G401 (cell line): ENCODE results near the gene STK10. TPM values are rescaled to one million over a fixed set of nuclear protein-coding genes. Genes with fewer than 3 reads are reported as not detected.

Experiments
- DNase-seq: peaks from one replicate; pipeline ENCODE4 v3.0.0-alpha.2; 2015; ENCODE audit warnings: low spot score
- in situ Hi-C: cut with HindIII; loops from 2 replicates; pipeline ENCODE4 v1.10.0; 2016; ENCODE audit warnings: low sequenced_read_pairs, mixed read lengths
- total RNA-seq: library from RNA; depleted of rRNA; stranded (reverse); fragments of >200 nt; shearing (Covaris generic); gene quantifications from 2 replicates; pipeline ENCODE4 v1.2.3, GENCODE V29; 2014

Gene STK10
- total RNA-seq, 1 experiment from 2014 or later: 17.0 TPM

GRCh38 chr5:172147857-172148256, 40.2 kb downstream of the STK10 start:
- in situ Hi-C loops: no loop called here

GRCh38 chr5:172146748-172147092, 41.3 kb downstream of the STK10 start:
- in situ Hi-C loops: no loop called here

More at GRCh38 chr5:172147857-172148256, 40.2 kb downstream of the STK10 start:
- DNase-seq: no peak

DNA sequence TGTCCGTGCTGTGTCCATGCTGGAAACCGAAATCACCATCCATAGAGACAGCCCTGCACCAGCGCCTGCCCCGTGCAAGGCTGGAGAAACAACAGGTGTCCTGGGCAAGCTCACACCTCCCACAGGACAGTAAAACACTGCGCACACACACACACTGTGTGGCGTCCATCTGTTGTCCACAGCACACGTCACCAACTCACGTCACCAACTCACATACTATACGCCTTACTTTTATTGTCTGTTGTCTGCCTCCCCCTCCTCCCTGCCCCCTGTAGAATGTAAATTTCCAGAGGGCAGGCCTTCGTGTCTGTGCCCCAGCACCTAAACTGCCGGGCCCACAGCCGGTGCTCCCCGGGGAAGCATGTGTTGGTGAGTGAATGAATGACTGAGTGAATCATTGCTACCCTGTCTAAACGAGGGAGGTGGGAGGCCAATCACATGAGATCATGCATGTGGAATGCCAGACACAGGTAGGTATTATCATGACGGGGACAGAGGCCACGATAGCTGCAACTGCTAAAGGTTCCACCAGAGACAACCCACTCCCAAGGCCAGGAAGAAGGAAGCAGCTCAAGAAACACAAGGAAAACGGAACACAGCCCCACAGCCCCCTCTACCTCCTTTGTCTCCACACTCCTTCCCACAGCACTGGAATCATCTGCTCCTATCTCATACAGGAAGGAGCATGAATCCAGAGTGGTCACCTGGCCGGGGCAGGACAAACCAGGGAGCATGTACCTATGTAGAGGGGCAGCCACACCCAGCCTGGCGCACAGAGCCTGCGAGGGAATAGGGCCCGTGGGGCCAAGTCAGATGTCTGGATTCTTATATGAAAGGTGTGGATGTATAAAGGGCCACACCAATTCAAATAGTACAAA, 41.9 kb downstream of the STK10 start:
- in situ Hi-C loops: no loop called here
- peak; percentile 88 for DNase-seq

More at GRCh38 chr5:172146748-172147092, 41.3 kb downstream of the STK10 start:
- no peak for DNase-seq

- peak; percentile 74 for DNase-seq
- in situ Hi-C loops: no loop called here
These were observed 42.8 kb downstream of the STK10 start for GRCh38 chr5:172144931-172145869.

DNA sequence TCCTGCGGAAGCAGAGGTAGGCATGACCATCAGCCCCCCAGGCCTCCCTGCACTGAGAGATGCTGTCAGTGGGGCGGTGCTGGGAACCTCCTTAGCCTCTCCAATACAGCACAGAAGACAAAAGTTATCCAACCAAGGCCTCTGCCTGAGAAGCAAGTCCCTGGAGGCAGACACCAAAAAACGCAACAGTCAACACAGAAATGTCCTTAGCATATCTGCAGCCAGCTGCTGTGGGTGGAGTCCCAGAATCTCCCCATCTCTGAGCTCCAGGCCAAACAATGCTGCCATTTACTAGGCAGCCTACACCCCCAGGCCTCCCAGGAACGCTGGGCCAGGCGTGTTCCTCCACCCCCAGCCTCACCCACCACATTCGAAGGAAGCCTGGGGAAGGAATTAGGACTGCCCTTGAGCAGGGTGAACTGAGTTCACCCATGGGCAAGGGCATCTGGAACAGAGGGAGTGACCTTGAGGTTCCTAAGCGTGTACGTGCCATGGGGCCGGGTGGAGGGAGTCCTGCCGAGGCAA, 43.7 kb downstream of the STK10 start:
- in situ Hi-C loops: no loop called here
- no peak for DNase-seq

DNA sequence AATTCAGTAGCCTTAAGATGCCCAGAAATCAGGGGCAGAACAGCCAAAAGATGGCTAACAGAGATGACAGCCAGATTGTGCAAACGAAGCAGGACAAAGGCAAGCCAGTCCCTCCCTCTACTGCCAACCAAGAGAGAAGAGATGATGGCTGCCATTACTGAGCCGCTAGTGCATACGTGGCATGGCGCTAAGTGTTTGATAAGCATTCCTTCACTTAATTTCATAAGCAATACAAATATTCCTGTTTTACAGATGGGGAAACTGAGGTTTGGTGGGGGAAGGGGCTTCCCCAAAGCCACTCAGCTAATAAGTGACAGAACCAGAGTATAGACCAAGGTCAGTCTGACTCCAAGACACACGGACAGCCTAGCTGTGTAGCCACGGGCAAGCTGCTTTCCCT, 44.1 kb downstream of the STK10 start:
- in situ Hi-C loops: no loop called here
- DNase-seq: no peak

DNA sequence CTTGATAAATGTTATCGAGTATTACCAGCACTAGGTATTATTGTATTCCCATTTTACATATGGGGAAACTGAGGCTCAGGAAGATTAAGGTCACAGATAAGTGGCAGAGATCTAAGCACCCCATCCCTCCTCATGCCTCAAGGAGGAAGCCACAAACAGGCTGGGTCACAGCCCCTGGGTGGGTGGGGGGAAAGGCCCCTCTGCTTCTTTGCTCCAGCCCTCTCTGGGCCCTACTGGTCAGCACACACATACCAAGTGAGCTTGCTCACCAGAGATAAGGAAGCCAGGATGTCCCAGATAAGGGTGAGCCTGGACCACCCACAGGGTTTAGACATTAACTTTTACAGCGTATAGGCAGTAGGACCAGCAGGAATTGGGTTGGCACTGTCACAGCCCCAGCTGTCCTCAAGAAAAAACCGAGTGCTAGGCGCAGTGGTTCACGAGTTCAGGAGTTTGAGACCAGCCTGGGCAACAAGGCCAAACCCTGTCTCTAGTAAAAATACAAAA, 45.3 kb downstream of the STK10 start:
- in situ Hi-C loops: no loop called here
- DNase-seq: no peak

DNA sequence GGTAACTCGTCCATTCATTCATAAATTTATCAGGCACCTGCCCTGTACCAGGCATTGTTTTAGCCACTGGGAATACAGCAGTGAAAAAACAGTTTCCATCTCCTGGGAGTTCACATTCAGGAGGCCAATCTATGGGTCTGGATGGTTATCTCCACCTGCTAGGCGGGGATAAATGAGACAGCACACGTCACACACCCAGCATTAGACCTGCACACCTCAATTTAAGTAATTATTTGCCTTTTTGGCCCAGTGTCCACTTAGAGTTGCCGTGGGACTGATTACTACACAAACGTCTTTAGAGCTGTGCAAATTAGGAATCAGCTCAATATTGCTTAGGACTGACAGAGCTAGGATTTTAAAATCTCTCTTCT, 46.1 kb downstream of the STK10 start:
- in situ Hi-C loops: no loop called here
- no peak for DNase-seq

- DNase-seq: no peak
- in situ Hi-C loops: no loop called here
These were observed 47.2 kb downstream of the STK10 start for GRCh38 chr5:172140866-172141265.

DNA sequence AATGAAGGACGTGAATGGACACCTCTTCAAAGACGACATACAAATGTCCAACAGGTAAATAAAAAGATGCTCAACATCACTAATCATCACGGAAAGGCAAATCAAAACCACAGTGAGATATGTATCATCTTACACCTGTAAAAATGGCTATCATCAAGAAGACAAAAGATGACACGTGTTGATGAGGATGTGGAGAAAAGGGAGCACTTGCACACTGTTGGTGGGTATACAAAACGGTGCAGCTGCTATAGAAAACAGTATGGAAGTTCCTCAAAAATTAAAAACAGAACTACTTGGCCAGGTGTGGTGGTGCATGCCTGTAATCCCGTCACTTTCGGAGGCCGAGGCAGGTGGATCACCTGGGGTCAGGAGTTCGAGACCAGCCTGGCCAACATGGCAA, 47.9 kb downstream of the STK10 start:
- in situ Hi-C loops: no loop called here
- no peak for DNase-seq

DNA sequence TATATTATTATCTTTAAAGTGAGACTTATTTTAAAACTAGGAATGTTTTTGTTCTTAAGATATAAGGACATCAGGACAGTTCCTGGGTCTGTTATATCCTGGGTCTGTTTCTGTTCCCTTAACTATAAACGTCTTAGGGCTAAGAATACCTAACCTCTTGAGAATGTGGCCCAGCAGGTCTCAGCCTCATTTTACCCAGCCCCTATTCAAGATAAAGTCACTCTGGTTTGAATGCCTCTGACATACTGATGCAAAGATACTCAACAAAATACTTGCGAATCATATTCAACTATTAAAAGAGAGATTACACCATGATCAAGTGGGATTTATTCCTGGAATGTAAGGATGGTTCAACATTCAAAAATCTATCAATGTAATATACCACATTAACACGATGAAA, 51.0 kb downstream of the STK10 start:
- DNase-seq: no peak
- in situ Hi-C loops: no loop called here

- in situ Hi-C loops: no loop called here
- DNase-seq: no peak
These were observed 54.5 kb downstream of the STK10 start for GRCh38 chr5:172133359-172134029.

DNA sequence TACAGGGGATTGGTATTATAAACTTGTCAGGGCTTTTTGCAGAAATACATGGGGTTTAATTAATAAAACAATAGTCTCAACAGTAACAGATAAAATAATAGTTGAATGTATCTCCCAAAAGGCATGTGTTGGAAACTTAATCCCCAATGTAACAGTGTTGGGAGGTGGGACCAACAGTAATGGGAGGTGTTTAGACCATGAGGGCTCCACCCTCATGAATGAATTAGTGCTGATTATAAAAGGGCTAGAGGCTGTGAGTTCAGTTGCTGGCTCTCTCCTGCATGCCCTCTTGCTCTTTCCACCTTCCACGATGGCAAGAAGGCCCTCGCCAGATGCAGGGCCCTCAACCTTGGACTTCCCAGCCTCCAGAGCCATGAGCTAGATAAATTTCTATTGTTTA, 56.3 kb downstream of the STK10 start:
- in situ Hi-C loops: no loop called here
- no peak for DNase-seq

- DNase-seq: no peak
- in situ Hi-C loops: no loop called here
These were observed 58.6 kb downstream of the STK10 start for GRCh38 chr5:172129256-172129910.

- in situ Hi-C loops: no loop called here
These were observed 60.4 kb downstream of the STK10 start for GRCh38 chr5:172127581-172127980.

DNA sequence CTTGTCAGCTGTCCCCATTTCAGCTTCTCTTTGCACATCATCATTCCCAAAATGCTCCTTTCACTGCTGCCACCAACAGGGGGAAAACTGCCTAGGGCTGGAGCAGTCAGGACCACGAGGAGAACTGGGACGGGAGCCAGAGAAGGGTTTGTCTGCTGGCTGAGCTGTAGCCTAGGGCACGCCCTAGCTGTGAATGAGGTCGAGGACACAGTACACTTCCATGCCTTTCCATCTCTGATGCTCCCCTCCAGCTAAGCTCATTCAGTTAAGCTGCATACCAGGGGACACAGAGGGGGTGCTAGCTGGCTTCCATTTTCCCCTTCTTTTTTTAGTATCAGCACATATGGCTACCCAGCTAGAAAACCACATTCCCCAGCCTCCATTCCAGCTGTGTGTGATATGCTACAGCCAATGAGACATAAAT, 64.7 kb downstream of the STK10 start:
- DNase-seq: peak; percentile 88
- in situ Hi-C loops: no loop called here

More at GRCh38 chr5:172127581-172127980, 60.4 kb downstream of the STK10 start:
- peak; percentile 88 for DNase-seq

GRCh38 chr5:172119921-172120688, 67.9 kb downstream of the STK10 start:
- in situ Hi-C loops: no loop called here

DNA sequence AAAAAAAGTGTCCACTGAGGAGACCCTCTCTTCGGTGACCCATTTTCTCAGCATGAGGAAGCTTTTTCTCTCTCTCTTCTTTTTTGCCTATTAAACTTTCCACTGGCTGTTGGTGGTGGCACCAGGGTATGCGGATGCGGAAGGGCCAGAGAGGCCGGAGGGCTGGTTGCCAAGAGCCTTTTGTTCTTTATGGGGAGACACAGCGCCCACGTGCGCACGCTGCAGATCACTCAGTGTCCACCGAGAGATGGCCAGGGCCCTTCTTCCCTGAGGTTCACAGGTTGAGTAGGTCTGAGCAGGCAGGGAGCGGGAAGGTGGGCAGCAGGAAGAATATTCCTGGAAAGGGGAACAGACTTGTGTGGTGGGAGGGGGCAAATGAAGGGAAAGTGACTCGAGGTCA, 69.1 kb downstream of the STK10 start:
- in situ Hi-C loops: no loop called here
- DNase-seq: no peak

More at GRCh38 chr5:172119921-172120688, 67.9 kb downstream of the STK10 start:
- peak; percentile 71 for DNase-seq
